HG03520 (cell line): ENCODE measurements around the gene MAP1S.

ENCODE experiments used
- ATAC-seq: cut with Tn5 transposase; IDR thresholded peaks from one replicate; pipeline ENCODE4 v1.9.1; 2021; ENCODE audit warnings: mild to moderate bottlenecking, moderate library complexity; ENCODE audit not compliant: unreplicated experiment

The MAP1S gene

GRCh38 chr19:17737690-17738153 is 18.4 kb downstream of the MAP1S start:
- ATAC-seq, result no peak

- ATAC-seq, result no peak
Observed at GRCh38 chr19:17739121-17739875, 20.0 kb downstream of the MAP1S start.

- ATAC-seq, result no peak
Observed at GRCh38 chr19:17741456-17741855, 22.2 kb downstream of the MAP1S start.

GRCh38 chr19:17743874-17744580 is 24.7 kb downstream of the MAP1S start:
- no peak for ATAC-seq

GRCh38 chr19:17747205-17748098 is 28.2 kb downstream of the MAP1S start:
- peak; percentile 55 for ATAC-seq

- ATAC-seq, result no peak
Observed at GRCh38 chr19:17748884-17749638, 29.8 kb downstream of the MAP1S start.

- no peak for ATAC-seq
Observed at GRCh38 chr19:17749912-17750317, 30.6 kb downstream of the MAP1S start.

GRCh38 chr19:17751103-17751911 is 32.0 kb downstream of the MAP1S start, which contains the start of gene FCHO1:
Gene FCHO1 (plus strand): TSS chr19:17751477. CDS start chr19:17755165, 3,688 bp downstream.
- ATAC-seq, result no peak

GRCh38 chr19:17751912-17752273 is 32.6 kb downstream of the MAP1S start:
- ATAC-seq, result no peak

GRCh38 chr19:17752865-17753639 is 33.8 kb downstream of the MAP1S start:
- no peak for ATAC-seq

- ATAC-seq, result no peak
Observed at GRCh38 chr19:17753976-17754375, 34.7 kb downstream of the MAP1S start.

GRCh38 chr19:17754634-17755442 is 35.6 kb downstream of the MAP1S start:
- peak; percentile 43 for ATAC-seq

- ATAC-seq, result no peak
Observed at GRCh38 chr19:17755443-17755890, 36.2 kb downstream of the MAP1S start.

GRCh38 chr19:17755977-17756670 is 36.8 kb downstream of the MAP1S start:
- no peak for ATAC-seq

GRCh38 chr19:17757125-17757524 is 37.8 kb downstream of the MAP1S start:
- ATAC-seq, result no peak

GRCh38 chr19:17758515-17758914 is 39.2 kb downstream of the MAP1S start:
- no peak for ATAC-seq

- ATAC-seq, result no peak
Observed at GRCh38 chr19:17761148-17761547, 41.9 kb downstream of the MAP1S start.
